Endothelial cell (in vitro differentiated cells): ENCODE data around the gene E2F1. TPM values are rescaled to one million over a fixed set of nuclear protein-coding genes. Genes with fewer than 3 reads are reported as not detected.

Experiments
- DNase-seq: peaks from one replicate; pipeline ENCODE4 v3.0.0; 2021; ENCODE audit warnings: low spot score
- H3K27ac Mint-ChIP-seq: one replicate; pipeline ENCODE4 v1.8.0; 2021; ENCODE audit warnings: mixed read lengths, inconsistent platforms; ENCODE audit not compliant: unreplicated experiment
- H3K27me3 Mint-ChIP-seq: one replicate; pipeline ENCODE4 v1.8.0; 2021; ENCODE audit warnings: mild to moderate bottlenecking, moderate library complexity, mixed read lengths, inconsistent platforms; ENCODE audit not compliant: unreplicated experiment
- H3K36me3 Mint-ChIP-seq: one replicate; pipeline ENCODE4 v1.8.0; 2021; ENCODE audit warnings: mild to moderate bottlenecking, low read depth, mixed read lengths, inconsistent platforms; ENCODE audit not compliant: unreplicated experiment
- H3K4me1 Mint-ChIP-seq: one replicate; pipeline ENCODE4 v1.8.0; 2021; ENCODE audit warnings: mild to moderate bottlenecking, mixed read lengths, inconsistent platforms; ENCODE audit not compliant: unreplicated experiment
- H3K4me3 Mint-ChIP-seq: one replicate; pipeline ENCODE4 v1.8.0; 2021; ENCODE audit warnings: mild to moderate bottlenecking, mixed read lengths, inconsistent platforms; ENCODE audit not compliant: unreplicated experiment
- H3K9me3 Mint-ChIP-seq: one replicate; pipeline ENCODE4 v1.8.0; 2021; ENCODE audit warnings: mixed read lengths, inconsistent platforms; ENCODE audit not compliant: unreplicated experiment
- CTCF ChIP-seq: fragments of 200-600 bp; sonication (generic); IDR thresholded peaks from one replicate; pipeline ENCODE4 v1.5.0; 2021; ENCODE audit warnings: antibody characterized with exemption; ENCODE audit not compliant: unreplicated experiment
- total RNA-seq: library from RNA; stranded (reverse); fragmentation: NEBNext Ultra II Directional; extraction: Animal tissue kit (Norgen Biotek cat#: 25700); gene quantifications from one replicate; pipeline ENCODE4 v1.2.1, GENCODE V29; 2021; ENCODE audit not compliant: unreplicated experiment

E2F1 gene
- total RNA-seq, 1 donor from 2014 or later, result 6.7 TPM

- DNase-seq, result no peak
- Mint-ChIP-seq H3K9me3 (no peaks in the 10 kb centered on the region), H3K36me3 (peaks cover 15% of the 10 kb centered on the region), H3K4me1 (peaks cover 9% of the 10 kb centered on the region), H3K27me3 (no peaks in the 10 kb centered on the region), H3K4me3 (peak overlapping the region; percentile 0), H3K27ac (no peak overlapping the region)
- no peak for TF ChIP-seq CTCF
These were observed 58.5 kb downstream of the E2F1 start for GRCh38 chr20:33627577-33628216.

GRCh38 chr20:33626190-33626589 is 60.0 kb downstream of the E2F1 start:
- Mint-ChIP-seq H3K4me1 (peaks cover 9% of the 10 kb centered on the region), H3K27me3 (no peaks in the 10 kb centered on the region), H3K36me3 (peaks cover 15% of the 10 kb centered on the region), H3K4me3 (no peak overlapping the region), H3K27ac (no peak overlapping the region), H3K9me3 (no peaks in the 10 kb centered on the region)
- DNase-seq, result no peak
- TF ChIP-seq CTCF, result no peak

Other genes starting within 250 kb of the E2F1 start
- 1.6 TPM for gene SNTA1, start 242.6 kb downstream of the E2F1 start, total RNA-seq
- 17.5 TPM for gene CBFA2T2, start 196.3 kb downstream of the E2F1 start, total RNA-seq
- gene C20orf144, start 24.1 kb downstream of the E2F1 start, total RNA-seq, result not detected
- gene ACTL10, start 19.4 kb downstream of the E2F1 start, total RNA-seq, result not detected
- 9.8 TPM for gene NECAB3, start 12.0 kb downstream of the E2F1 start, total RNA-seq
- 6.0 TPM for gene PXMP4, start 33.9 kb upstream of the E2F1 start, total RNA-seq
- gene ZNF341, start 45.6 kb upstream of the E2F1 start, total RNA-seq, result 3.5 TPM
- gene CHMP4B, start 125.0 kb upstream of the E2F1 start, total RNA-seq, result 117 TPM